GM11168 (cell line): Measurements from ENCODE around the gene IL10.

Experiments
- in situ Hi-C: fragments of 300-500 bp; cut with MboI; formaldehyde crosslinking; loops from one replicate; pipeline ENCODE4 v1.12.0; 2022; ENCODE audit warnings: low sequenced_read_pairs; ENCODE audit not compliant: unreplicated experiment

IL10 gene

DNA sequence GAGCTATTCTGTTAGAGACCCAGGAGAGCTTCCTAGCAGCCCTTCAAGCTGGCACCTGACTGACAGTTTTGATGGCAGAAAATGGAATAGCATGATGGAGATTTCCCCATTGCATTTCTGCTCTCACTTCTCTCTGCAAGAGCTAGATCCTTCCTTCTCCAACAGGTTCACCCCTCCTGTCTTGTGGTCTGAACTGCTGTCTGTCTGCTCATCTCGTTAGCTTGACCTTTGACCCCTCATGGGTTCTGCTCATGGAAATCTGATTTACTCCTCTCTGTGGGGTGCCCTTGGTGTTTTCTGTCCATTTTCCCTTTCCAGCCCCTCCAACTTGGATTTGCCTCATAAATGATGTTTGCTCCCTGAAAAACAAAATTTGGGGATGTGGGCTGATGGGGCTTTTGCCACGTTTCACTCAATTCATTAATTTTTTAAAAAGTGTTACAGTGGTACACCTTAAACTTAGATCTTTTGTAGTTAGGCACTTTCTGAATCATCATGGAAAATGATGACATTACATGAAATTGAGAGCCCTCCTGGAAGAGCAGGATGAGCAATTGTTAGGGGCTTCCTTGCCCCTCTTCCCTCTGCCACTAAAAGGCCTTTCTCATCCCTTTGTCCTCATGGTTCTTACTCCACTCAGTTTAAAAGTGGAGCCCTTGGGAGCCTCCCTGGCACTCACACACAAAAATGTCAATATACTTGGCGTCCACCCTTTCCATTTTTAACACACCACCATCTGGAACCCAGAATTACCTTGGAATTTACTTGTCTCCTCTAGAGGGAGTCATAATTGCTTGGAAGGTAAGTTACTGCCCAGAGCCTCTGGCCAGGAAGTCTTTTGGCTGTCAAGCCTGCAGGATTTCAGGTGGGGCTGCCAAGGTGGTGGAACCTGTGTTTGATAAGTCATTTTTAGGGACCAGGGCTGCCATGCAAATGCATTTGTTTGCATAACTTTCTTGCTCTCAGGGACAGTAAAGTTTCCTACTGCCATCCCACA is 33.6 kb downstream of the IL10 start:
- in situ Hi-C loops = loop anchor here (5.0 to 10.0 kb wide), 2 partner anchors 49 to 176 kb away; no protein-coding TSS in a partner anchor

- in situ Hi-C loops = loop anchor here (5.0 to 10.0 kb wide), 2 partner anchors 50 to 177 kb away; no protein-coding TSS in a partner anchor
Measured at GRCh38 chr1:206737729-206738201, 34.5 kb downstream of the IL10 start.

- in situ Hi-C loops = loop anchor here (5.0 to 10.0 kb wide), 2 partner anchors 50 to 178 kb away; no protein-coding TSS in a partner anchor
Measured at GRCh38 chr1:206736878-206737728, 35.2 kb downstream of the IL10 start.

- in situ Hi-C loops = loop anchor here (5.0 to 10.0 kb wide), 2 partner anchors 52 to 179 kb away; no protein-coding TSS in a partner anchor
Measured at GRCh38 chr1:206735553-206736031, 36.7 kb downstream of the IL10 start.

- in situ Hi-C loops = loop anchor here (5.0 to 10.0 kb wide), 2 partner anchors 53 to 180 kb away; no protein-coding TSS in a partner anchor
Measured at GRCh38 chr1:206734499-206735142, 37.7 kb downstream of the IL10 start.

- in situ Hi-C loops = loop anchor here (10.0 kb wide), 1 partner anchor 182 kb away; no protein-coding TSS in a partner anchor
Measured at GRCh38 chr1:206732992-206733391, 39.3 kb downstream of the IL10 start.

GRCh38 chr1:206732508-206732907 is 39.8 kb downstream of the IL10 start:
- in situ Hi-C loops = loop anchor here (10.0 kb wide), 1 partner anchor 182 kb away; no protein-coding TSS in a partner anchor

DNA sequence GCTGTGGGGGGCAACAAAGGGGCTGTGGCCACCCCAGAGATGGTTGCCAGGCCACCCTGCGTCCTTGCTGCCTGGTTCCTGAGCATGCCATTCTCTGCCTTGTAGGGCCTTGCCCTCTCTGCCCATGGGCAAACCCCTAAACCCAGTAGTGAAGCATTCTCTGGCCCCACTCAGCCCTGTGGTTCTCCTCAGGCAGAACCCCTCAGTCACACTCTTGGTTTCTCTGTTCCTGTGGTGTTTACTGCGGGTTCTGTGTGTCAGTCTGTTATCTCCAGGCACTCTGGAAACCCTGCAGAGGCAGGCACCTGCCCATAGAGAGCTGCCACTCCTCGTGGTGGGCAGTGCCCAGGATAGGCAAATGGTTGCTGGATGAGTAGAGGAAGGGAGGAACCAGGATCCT is 42.8 kb downstream of the IL10 start:
- in situ Hi-C loops = loop anchor here (5.0 kb wide), 1 partner anchor 253 kb away; no protein-coding TSS in a partner anchor

DNA sequence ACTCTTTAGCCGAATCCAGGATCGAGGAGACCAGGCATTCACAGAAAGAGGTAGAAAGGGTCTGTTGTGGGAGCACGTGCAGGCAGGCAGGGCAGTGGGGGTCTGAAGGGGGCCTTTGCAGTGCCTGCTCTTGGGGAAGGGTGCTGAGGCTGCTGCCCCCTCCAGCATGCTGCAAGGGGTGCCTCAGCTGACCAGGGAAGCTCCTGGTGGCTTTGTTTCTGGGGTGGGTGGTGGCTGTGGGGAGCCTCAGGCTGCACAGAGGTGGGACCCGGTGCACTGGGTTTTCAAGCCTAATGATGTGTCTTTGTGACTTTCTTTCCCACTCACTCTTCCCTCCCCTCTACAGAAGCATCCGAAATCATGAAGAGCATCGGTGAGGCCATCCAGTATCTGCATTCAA is 43.2 kb downstream of the IL10 start:
- in situ Hi-C loops = loop anchor here (5.0 kb wide), 1 partner anchor 253 kb away; no protein-coding TSS in a partner anchor

- in situ Hi-C loops = loop anchor here (5.0 kb wide), 1 partner anchor 254 kb away; no protein-coding TSS in a partner anchor
Measured at GRCh38 chr1:206728697-206728987, 43.7 kb downstream of the IL10 start.

DNA sequence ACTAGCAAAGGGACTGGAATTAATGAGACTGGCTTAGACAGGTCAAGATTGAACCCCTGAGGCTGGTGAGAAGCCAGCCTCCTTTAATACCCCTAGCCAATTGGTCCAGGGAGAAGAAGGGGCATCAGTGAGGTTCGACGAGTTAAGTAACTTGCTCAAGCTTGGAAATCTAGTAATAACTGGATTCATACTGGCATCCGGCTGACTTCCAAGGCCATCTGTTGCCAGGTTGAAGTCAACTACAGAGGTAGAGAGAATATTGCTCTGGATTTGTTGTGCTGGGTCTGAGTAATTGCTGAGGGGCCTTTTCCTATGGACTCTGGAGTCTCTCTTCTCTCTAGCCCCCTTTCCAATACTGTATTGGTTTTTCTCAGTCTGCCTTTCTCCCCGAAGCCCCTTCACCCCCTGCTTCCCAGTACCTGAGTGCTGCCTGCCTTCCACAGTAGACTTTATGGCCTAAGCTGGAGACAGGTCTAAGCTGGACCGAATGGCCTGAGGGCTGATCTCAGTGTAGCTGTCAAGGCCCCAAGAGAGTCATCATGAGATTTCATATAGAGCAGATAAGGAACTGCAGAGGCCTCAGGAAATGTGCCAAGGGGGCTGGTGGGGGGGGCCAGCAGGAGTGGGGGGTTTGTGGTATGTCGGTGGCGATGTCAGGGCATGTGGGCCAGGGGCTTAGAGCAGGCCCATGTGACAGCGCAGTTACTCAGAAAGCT is 44.2 kb downstream of the IL10 start:
- in situ Hi-C loops = loop anchor here (5.0 kb wide), 1 partner anchor 254 kb away; no protein-coding TSS in a partner anchor

DNA sequence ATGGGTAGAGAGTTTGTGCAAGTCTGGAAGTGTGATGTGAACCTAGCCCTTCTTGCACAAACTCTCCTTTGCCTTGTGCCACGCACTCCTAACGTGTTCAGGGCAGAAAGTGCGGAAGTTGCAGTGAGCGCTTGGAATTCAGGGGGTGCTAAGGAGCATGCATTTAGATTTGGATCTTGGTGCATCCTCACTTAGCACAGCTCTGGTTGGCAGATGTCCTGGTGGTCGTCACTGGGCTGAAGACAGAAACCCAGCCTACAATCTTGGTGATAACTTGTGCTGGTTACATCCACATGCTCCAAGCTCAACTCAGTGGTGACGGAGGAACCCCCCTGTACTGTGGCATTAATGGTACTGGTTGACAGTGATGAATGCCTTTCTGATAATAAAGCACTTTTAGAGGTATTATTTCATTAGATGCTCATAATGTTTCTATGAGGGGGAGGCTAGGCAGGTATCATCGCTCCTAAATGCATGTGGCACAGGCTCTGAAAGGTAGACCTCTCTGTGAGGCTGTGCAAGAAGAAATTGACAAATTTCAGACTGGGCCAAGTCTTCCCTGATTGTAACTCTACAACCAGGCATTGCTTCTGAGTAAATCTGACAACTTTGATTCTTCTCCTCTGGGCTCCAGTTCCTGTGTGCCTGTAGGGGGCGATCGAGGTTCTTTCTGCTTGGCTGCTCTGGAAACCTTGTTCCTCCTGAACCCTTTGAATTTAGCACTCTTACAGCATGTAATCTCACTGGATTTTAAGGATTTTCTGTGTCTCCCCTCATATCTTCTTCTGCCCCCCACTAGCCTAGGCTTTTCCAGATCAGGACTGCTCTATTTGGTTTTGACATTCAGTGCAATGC is 47.0 kb downstream of the IL10 start:
- in situ Hi-C loops = loop anchor here (5.0 kb wide), 1 partner anchor 257 kb away; no protein-coding TSS in a partner anchor

- in situ Hi-C loops = no loop called here
Measured at GRCh38 chr1:206723805-206724472, 48.4 kb downstream of the IL10 start.

DNA sequence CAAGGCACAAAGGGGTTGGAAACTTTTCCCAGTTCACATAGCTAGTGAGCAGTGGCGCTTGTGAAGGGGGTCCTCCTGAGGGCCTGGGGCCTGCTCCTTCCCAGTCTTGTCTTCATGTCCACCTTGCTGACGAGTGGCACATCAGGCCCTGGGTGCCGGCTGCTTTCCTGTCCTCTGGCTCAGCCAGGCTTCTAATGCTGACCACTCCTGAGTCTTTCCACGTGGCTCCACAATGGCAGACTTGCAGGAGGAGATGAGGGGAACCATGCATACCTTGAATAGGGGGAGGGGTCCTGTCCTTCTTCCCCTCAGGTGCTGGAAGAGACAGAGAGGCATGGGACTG is 48.9 kb downstream of the IL10 start:
- in situ Hi-C loops = no loop called here

DNA sequence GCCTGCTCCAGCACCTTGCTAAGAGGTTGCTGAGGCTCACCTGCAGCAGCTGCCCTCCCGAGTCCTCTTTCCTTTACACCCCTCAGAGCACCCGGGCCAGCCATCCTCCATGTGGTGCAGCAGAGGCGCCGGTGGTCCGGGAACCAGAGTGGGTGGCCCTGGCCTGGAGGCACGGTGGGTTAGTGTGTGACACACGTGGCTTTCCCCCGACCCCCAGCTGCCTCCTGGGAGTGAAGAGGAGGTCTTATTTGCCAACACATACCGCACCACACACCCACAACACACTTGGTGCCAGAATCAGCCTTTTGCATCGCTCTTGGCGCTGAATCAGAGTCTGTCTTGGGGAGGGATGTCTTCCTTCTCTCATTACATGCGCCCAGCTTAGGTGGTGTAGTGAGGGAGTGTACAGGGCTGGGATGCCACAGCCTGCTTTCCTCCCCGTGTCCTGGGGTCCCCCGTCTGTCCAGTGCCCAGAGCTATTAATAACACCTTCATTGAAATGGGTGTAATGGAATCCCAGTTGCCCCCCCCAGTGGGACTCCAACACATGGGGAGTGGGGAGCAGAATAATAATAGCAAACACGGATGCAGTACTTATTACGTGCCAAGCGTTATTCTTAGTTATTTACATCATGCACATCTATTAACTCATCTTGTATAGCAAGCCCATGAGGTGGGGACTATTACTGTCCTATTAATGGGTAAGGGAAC is 49.4 kb downstream of the IL10 start:
- in situ Hi-C loops = no loop called here

- in situ Hi-C loops = no loop called here
Measured at GRCh38 chr1:206721454-206721853, 50.8 kb downstream of the IL10 start.
